ENCODE measurements around the gene TTC23. TPM values are rescaled to one million over a fixed set of nuclear protein-coding genes. Genes with fewer than 3 reads are reported as not detected.

Gene TTC23
- total and polyA plus RNA-seq, 9 of the 15 experiments (the other 6 are each of a cell fraction or from before 2014, with no cell fraction given) = 0.41 to 4.5 (median 2.5) TPM

GRCh38 chr15:99174567-99175395 is 74.6 kb downstream of the TTC23 start (continued):
- no peak for TF ChIP-seq ETS1 (conservative IDR thresholded peaks at IDR 0.05; ENCODE audit: control insufficient read depth, low read depth, low read length)

GRCh38 chr15:99172989-99173388 is 76.4 kb downstream of the TTC23 start:
- WGBS (ENCODE audit: insufficient coverage, low coverage, missing lambda C conversion rate) = 63% methylated on average over 3 of the region's 3 CpGs
- BruUV-seq (replicated peaks) = no TSS peak
- FAIRE-seq (no peak), ATAC-seq (no peak), DNase-seq (ENCODE audit: extremely low read depth in 1 of 4, low spot score in 3 of 4) (peak in 1 of 4 experiments; percentile 1)
- Histone ChIP-seq H3K4me3 (no peak overlapping the region), H2AFZ (ENCODE audit: low read depth, low read length) (no peak overlapping the region), H3K27me3 (ENCODE audit: control insufficient read depth in 2 of 2, insufficient read depth in 2 of 2, low read length in 2 of 2) (no peaks in the 10 kb centered on the region; a peak in 1 of 5 replicates), H3K4me2 (ENCODE audit: insufficient read depth, low read length) (no peak overlapping the region), H3K79me2 (ENCODE audit: control insufficient read depth, insufficient read depth, low read length) (no peaks in the 10 kb centered on the region), H3K36me3 (ENCODE audit: control insufficient read depth, insufficient read depth, low read length) (no peaks in the 10 kb centered on the region), H3K9ac (ENCODE audit: insufficient read depth in 1 of 2, low read depth in 2 of 2, low read length in 2 of 2) (no peak overlapping the region), H3K27ac (ENCODE audit: extremely low read depth, low read depth, low read length) (no peak overlapping the region), H3K9me1 (ENCODE audit: control insufficient read depth, insufficient read depth, low read length) (no peaks in the 10 kb centered on the region), H3K9me3 (replicated peaks; ENCODE audit: control insufficient read depth, insufficient read depth, low read depth, low read length) (no peaks in the 10 kb centered on the region), H3K4me1 (replicated peaks in 1 of 2; ENCODE audit: control insufficient read depth in 2 of 2, insufficient read depth in 2 of 2, low read length in 2 of 2) (peaks cover 0 to 4% of the 10 kb centered on the region in 2 experiments; a peak in 2 of 5 replicates), H4K20me1 (replicated peaks; ENCODE audit: control insufficient read depth, insufficient read depth, low read length) (no peaks in the 10 kb centered on the region; the same call in 1 of the 2 replicates)
- POLR2A ChIA-PET = no interaction called here
- intact Hi-C loops (cut with micrococcal nuclease) (loop anchor here (5.0 kb wide), 1 partner anchor 39 kb away; no protein-coding TSS in a partner anchor), in situ Hi-C loops (cut with MboI) (no loop called here)
- CTCF ChIA-PET (ENCODE audit: low intra/inter-chr PET ratio) = no interaction called here
- no peak for TF ChIP-seq ZNF124 (CRISPR knock-in tag; IDR thresholded peaks at IDR 0.05)
- no peak for TF ChIP-seq CUX1 (CRISPR knock-in tag; IDR thresholded peaks at IDR 0.05)
- no peak for TF ChIP-seq TOE1 (IDR thresholded peaks at IDR 0.05; ENCODE audit: borderline replicate concordance)
- no peak for TF ChIP-seq TOE1 (CRISPR knock-in tag; IDR thresholded peaks at IDR 0.05; ENCODE audit: borderline replicate concordance, low read depth)
- no peak for TF ChIP-seq ZSCAN29 (IDR thresholded peaks at IDR 0.05)
- no peak for TF ChIP-seq RBM14 (IDR thresholded peaks at IDR 0.05; ENCODE audit: borderline replicate concordance, insufficient read depth, low read depth, low read length)
- TF ChIP-seq HDAC1 (IDR thresholded peaks at IDR 0.05) = no peak

Data from K562 (cell line).